LNCAP (cell line): ENCODE data around the gene ARTN.

ENCODE experiments used
- CTCF ChIP-seq: fragments of 450-650 bp; IDR thresholded peaks from 2 replicates; pipeline ENCODE4 v1.5.1; 2017; ENCODE audit warnings: mild to moderate bottlenecking

Gene ARTN

GRCh38 chr1:43913051-43913501, 20.5 kb upstream of the ARTN start:
- TF ChIP-seq CTCF = no peak

GRCh38 chr1:43913666-43914360, 19.8 kb upstream of the ARTN start:
- no peak for TF ChIP-seq CTCF

GRCh38 chr1:43914576-43915525, 18.8 kb upstream of the ARTN start:
- TF ChIP-seq CTCF = no peak

- no peak for TF ChIP-seq CTCF
These were observed 13.7 kb upstream of the ARTN start for GRCh38 chr1:43919906-43920305.

- TF ChIP-seq CTCF = no peak
These were observed 12.6 kb upstream of the ARTN start for GRCh38 chr1:43921022-43921421.

- no peak for TF ChIP-seq CTCF
These were observed 9.1 kb upstream of the ARTN start for GRCh38 chr1:43924516-43924915.

- TF ChIP-seq CTCF = no peak
These were observed 7.8 kb upstream of the ARTN start for GRCh38 chr1:43925846-43926245.
